ENCODE results near the gene CHTOP. TPM values are rescaled to one million over a fixed set of nuclear protein-coding genes. Genes with fewer than 3 reads are reported as not detected.
"Not testable (repeated sequence)": the region's sequence is repeated elsewhere in the genome, so short reads cannot be mapped to it uniquely, and the experiment has no call there.

The CHTOP gene
- total RNA-seq, 4 donors from 2014 or later, result 99.1 to 124 (median 105) TPM

GRCh38 chr1:153670257-153670858, 36.5 kb downstream of the CHTOP start:
- Histone ChIP-seq H3K27me3 (no peaks in the 10 kb centered on the region), H3K4me1 (peaks cover 8 to 12% of the 10 kb centered on the region in 2 donors), H3K4me3 (replicated peaks in 1 of 3) (peak overlapping the region; percentile 72 to 95 (median 80)), H3K9me3 (no peaks in the 10 kb centered on the region), H3K36me3 (peaks cover 28 to 34% of the 10 kb centered on the region in 2 donors), H3K27ac (peak overlapping the region; percentile 47 to 69 (median 50))
- TF ChIP-seq CTCF (IDR thresholded peaks at IDR 0.05), result no peak
- no peak for TF ChIP-seq POLR2A (IDR thresholded peaks at IDR 0.05)
- intact Hi-C loops (cut with DNase I), result loop anchor here (10.0 kb wide), 1 partner anchor 314 kb away; the partner anchor contains the start of gene RAB13
- 2% methylated on average over 19 to 20 of the region's 22 CpGs for WGBS, 2 donors
- no peak for DNase-seq

GRCh38 chr1:153670859-153671627, 37.2 kb downstream of the CHTOP start, which contains the start of gene ILF2:
ILF2 (minus strand) TSS chr1:153670993; CDS start chr1:153670922, 71 bp downstream.
- no peaks in the 10 kb centered on the region for H3K9me3 ChIP-seq
- intact Hi-C loops (cut with DNase I), result loop anchor here (10.0 kb wide), 1 partner anchor 314 kb away; the partner anchor contains the start of gene RAB13
- no peaks in the 10 kb centered on the region for H3K27me3 ChIP-seq
- peaks cover 8 to 12% of the 10 kb centered on the region in 2 donors for H3K4me1 ChIP-seq
- TF ChIP-seq POLR2A (IDR thresholded peaks at IDR 0.05), result peak in 1 of 2 donors; percentile 89
- peak in 2 of 6 experiments; percentile 5 to 8 for TF ChIP-seq CTCF (IDR thresholded peaks at IDR 0.05)
- DNase-seq, result peak; percentile 97
- H3K36me3 ChIP-seq, result peaks cover 21 to 28% of the 10 kb centered on the region in 2 donors
- WGBS, 2 donors, result 0% methylated on average over 35 of the region's 35 CpGs
- peak within 1 kb of the TSS; percentile 73 to 90 (median 84) for H3K27ac ChIP-seq
- H3K4me3 ChIP-seq (replicated peaks in 1 of 3), result peak within 1 kb of the TSS; percentile 72 to 95 (median 80)

- not testable (repeated sequence) for DNase-seq, H3K27me3 ChIP-seq, H3K9me3 ChIP-seq
- WGBS, 2 donors, result 10 to 13% methylated on average over 28 of the region's 28 CpGs
- Histone ChIP-seq H3K36me3 (peaks cover 13 to 20% of the 10 kb centered on the region in 2 donors), H3K4me3 (replicated peaks in 1 of 3) (peak overlapping the region in 2 of 3 donors; percentile 19 to 28), H3K27ac (peak overlapping the region; percentile 73 to 90 (median 84)), H3K4me1 (peaks cover 8 to 12% of the 10 kb centered on the region in 2 donors)
- intact Hi-C loops (cut with DNase I), result loop anchor here (10.0 kb wide), 1 partner anchor 313 kb away; the partner anchor contains the start of gene RAB13
Measured at GRCh38 chr1:153671628-153672353, 37.9 kb downstream of the CHTOP start.

GRCh38 chr1:153673511-153673910, 39.6 kb downstream of the CHTOP start:
- 94 to 96% methylated on average over 2 of the region's 2 CpGs for WGBS, 2 donors
- Histone ChIP-seq H3K4me3 (replicated peaks in 1 of 3) (no peak overlapping the region), H3K27me3 (no peaks in the 10 kb centered on the region), H3K9me3 (no peaks in the 10 kb centered on the region), H3K4me1 (peaks cover 16 to 19% of the 10 kb centered on the region in 2 donors), H3K27ac (no peak overlapping the region), H3K36me3 (peaks cover 0 to 11% of the 10 kb centered on the region in 2 donors)
- DNase-seq, result no peak
- TF ChIP-seq CTCF (IDR thresholded peaks at IDR 0.05) (no peak), POLR2A (IDR thresholded peaks at IDR 0.05) (no peak)
- intact Hi-C loops (cut with DNase I), result loop anchor here (10.0 kb wide), 1 partner anchor 311 kb away; the partner anchor contains the start of gene RAB13
